Fibroblast of skin of abdomen (primary cell): Measurements from ENCODE around the gene EFCAB8.
"Not testable (repeated sequence)": the region's sequence is repeated elsewhere in the genome, so short reads cannot be mapped to it uniquely, and the experiment has no call there.

ENCODE experiments used
- DNase-seq: peaks from one replicate; pipeline ENCODE4 v3.0.0-alpha.2; 2013

EFCAB8 gene

DNA sequence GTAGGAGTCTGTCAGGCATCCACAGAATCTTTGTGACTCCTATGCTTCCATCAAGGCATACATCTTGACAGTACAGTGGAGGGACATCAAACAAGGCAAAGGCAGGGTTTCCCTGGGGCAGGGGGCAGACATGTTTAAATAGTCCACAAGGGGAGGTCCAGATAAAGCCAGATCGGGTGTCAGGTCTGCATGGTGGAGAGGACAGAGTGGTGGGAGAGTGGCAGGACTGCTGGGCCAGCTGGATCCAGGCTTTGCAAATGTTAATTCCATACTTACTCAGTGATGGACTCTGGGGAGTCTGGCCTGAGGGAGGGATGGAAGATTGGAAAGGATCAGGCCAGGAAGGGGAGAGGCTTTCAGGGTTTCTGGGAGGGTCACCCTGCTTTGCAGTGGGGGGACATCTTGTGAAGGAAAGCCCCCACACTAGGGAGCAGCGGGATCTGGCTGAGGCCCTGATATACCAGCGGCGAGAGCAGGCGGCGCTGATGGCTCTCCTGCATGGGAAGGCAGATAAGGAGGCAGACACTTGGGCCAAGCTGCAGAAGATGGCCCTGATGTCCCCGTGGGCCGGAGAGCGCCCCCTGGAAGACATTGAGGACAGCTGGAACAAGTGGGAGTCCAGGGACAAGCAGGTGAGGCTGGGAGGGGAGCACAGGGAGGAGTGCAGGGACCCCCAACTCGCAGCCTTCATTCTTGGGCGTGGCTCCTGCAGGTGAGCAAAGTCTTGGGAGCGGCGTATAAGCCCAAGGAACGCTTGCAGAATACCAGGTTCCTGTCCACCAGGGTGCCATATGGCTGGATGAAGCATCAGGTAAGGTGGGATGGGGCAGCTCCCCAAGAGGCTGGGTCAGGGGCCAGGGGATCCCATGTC lies 100.9 kb downstream of the EFCAB8 start:
- no peak for DNase-seq

DNA sequence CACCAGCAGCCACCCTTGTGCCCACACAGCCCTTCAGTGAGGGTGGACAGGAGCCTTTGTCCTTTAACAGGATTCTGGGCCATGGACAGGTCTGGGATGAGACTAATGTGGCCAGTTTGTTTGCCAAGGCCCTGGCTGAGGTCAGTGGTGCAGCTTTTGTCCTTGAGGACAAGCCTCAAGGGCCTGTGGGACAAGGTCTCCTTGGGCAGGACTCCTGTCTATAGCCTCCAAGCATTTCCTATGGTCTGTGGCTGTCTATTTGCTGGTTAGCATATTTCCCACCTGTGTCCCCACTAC lies 101.4 kb downstream of the EFCAB8 start:
- DNase-seq, result no peak

DNA sequence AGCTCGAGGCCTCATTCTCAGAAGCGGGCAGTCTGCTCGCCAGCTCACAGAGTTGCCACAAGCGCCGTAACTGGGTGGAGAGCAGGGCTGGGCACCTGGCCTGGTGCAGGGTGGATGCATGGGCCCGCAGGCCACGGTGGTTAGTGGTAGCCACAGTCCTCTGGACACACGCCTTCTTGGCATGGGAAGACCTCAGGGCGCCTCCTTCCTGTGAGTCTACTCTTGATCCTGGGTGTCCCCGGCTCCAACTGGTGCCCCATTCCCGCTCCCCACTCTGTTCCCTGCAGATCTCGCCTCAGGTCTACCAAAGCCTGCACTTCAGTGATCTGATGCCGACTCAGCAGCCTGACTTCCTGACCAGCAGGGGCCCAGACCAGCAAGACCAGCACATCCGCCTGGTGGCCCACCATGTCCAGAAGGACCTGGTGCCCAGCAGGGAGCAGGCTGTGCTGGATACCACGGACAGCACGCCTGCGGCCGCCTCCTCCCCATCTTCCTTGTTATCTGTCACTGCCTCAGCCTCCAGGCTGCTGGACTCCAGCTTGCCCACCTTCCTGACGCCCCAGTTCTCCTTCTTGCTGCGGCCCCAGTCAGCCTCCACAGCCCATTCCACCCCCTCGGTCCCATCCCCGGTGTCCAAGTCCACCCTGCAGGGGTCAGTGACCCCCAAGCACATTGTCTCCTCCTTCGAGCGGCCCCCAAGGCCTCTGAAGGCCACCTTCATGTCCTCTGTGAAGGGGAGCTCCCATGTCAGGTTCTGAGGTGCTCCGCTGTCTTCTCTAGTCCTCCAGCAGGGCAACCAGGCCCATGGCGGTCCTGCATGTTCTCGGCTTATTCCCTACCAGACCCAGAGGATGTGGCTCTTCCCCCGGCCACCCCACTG lies 102.4 kb downstream of the EFCAB8 start:
- DNase-seq, result no peak

DNA sequence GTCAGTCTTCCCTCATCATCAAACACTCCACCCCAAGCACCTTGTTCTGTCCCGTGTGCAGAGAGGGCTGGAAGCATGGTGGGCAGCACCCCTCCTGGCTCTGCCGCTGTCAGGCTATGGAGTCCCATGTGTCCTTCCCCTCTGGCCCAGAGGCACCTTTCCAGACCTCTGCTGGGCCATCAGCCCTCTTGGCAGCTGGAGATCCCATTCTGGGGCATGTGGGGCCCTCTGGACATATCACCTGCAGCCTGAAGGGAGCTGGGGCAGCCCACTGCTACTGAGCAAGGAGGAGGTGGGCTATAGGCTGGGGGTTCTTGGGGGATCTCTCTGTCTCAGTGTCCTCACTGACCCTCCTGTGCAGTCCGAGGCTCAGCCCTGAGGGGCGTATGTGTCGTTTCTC lies 103.3 kb downstream of the EFCAB8 start:
- no peak for DNase-seq

DNA sequence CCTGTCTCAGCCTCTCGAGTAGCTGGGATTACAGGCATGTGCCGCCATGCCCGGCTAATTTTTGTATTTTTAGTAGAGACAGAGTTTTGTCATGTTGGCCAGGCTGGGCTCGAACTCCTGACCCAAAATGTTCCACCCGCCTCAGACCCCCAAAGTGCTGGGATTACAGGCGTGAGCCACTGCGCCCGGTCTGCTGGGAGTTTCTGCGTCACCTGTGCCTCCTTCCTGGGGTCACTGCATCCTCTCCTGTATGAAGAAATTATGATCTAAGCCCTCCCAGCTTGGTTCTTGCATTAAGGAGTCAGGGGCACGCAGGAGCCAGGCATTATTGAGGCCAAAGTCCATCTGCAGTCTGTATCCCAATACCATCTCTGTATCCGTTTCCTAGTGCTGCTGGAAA lies 103.9 kb downstream of the EFCAB8 start:
- not testable (repeated sequence) for DNase-seq

DNA sequence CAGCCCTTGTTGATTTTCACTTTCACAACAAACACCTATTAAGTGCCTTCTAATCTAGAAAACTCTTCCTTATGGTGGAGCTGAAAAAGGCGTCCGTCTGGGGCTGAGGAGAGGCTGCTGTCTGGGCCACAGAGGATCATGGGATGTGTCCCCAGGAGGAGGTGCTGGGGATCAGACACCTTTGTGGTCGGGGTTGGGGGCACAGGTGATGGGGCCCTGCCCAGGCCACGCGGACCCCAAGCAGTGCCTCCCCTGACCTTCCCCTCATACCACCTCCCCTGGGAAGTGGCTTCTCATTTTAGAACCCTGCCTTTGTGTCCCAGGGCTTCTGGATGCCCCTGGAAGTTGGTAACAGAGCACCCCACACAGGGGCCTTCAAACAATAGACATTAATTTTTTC lies 104.5 kb downstream of the EFCAB8 start:
- DNase-seq, result no peak

DNA sequence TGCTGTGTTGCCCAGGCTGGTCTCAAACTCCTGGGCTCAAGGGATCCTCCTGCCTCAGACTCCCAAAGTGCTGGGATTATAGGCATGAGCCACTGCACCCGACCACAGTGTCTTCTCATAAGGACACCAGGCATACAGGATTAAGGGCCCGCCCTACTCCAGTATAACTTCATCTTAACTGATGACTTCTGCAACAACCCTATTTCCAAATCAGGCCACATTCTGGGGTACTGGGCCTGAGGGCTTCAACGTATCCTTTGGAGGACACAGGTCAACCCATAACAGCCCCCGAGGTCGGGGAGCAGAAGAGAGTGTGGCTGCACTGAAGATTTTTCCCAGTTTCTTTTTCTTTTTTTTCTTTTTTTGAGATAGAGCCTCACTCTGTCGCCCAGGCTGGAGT lies 105.9 kb downstream of the EFCAB8 start:
- DNase-seq, result no peak

DNA sequence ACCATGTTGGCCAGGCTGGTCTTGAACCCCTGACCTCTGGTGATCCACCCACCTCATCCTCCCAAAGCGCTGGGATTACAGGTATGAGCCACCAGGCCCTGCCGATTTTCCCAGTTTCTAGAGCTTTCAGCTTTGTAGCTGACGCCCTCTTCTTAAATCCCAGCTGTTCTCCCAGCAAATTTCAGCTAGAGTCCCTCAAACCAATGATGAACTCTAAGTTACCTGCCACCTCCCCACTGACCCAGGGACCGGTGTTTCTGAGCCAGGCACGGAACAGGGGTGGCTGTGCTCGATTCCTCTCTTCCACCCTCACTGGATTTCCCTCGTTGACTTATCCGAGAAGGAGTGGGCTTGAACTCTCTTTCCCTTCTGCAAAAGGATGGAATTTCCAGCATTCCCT lies 106.4 kb downstream of the EFCAB8 start:
- no peak for DNase-seq

DNA sequence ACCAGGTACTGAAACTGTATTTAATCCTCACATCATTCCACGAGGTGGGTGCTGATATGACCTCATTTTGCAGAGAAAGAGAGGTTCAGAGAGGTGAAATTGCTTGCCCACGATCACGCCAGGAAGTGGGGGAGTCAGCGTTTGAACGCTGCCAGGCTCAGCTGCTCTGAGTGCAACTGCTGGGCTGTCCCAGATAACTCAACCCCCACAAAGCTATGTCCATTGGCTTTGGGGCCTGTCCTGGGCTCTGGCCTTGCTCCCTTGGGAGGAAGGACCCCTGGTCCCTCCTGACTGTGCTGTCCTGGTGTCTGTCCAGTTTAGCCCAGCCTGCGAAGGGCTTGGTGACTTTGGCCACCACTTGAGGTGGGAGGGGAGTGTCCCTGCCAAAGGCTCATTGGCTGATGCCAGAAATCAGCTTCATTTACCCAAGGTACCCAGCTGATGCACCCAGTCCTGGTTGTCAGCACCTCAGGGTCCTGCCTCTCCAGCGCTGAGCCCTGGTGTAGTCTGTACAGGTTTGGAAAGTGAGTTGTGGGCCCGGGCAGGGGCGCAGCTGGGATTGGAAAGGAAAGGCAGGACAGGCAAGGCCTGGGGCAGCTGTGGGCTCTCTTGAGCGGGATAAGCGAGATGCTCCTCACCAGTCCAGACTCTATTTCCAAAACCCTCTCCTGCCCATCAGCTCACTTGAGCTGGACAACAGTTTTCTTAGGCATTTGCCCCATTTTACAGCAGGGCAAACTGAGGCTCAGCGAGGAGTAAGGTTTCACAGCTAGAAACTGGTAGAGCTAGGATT lies 107.1 kb downstream of the EFCAB8 start:
- no peak for DNase-seq

DNA sequence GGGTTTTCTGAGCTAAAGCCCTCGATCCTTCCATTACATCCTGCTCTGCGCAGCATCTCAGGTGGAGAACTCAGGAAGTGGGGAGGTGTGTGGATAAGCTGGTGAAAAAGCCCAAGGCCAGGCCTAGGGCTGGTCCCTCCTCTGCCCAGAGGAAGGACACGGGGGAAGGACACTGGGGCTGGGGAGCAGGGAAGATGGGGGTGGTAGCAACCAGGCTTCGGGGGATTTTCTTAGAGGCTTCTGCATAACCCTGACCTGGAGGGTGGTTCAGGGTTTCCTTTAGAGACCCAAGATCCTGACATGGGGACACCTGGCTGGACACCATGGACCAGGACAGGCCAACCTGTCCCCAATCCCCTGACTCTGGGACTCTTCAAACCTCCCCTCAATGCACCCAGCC lies 107.7 kb downstream of the EFCAB8 start:
- no peak for DNase-seq

DNA sequence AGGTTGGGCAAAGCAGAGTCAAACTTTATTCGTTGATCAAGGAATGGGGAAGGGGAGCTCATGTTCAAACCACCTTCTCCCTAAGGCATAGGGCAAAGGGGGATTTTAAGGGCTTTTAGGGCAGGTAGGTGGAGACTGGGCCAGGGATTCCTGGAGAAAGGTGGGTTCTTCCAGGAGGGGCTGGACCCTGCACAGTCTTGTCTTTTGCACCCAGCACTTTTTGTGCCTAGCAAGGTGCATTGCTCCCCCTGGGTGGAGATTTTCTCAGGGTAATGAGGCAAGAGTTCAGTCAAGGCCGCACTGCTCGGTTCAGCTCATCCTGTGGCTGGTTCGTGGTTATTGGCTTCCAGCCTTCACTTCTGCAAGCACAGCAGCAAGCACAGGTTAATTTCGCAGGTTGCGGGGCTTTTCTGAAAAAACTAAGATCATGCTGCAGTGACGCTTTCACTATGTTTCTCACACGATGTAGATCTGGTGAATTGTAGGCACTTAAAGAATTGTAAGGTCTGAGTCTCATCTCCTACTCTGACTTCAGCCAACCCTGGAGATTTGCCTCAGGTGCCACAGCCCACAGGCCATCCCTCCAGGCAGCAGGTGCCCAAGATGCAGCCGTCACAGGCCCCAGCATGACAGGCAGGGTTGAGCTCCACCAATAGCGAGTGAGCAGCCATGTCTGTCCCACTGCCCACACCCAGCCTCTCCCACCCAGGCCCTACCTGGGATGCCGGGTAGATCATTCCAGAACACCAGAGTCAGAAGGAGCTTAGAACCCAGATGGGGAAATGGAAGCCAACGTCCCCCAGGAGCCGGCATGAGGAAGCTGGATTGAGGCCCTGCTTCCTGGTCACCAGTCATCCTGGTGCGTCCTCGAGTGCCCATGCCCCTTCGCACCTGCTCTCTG lies 108.4 kb downstream of the EFCAB8 start:
- no peak for DNase-seq

DNA sequence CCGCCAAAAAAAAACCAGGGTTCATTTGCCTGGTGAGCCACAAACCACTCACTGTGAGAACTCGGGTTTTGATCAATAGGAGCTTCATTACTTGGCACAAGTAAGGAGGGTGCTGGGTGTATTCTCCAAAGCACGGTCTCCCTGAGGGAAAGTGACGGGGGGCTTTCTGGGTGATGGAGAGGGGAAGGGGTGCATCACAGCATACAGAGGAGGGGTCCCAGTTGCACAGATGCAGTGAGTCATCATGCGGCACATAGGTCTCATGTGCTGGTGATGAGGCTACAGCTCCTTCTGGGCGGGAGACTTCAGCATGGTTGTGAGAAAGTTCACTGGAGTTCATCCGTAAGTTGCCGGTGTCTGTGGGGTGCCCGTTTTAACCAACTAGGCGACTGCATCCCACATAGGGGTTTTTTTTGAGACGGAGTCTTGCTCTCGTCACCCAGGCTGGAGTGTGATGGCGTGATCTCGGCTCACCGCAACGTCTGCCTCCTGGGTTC lies 109.3 kb downstream of the EFCAB8 start:
- DNase-seq, result no peak

DNA sequence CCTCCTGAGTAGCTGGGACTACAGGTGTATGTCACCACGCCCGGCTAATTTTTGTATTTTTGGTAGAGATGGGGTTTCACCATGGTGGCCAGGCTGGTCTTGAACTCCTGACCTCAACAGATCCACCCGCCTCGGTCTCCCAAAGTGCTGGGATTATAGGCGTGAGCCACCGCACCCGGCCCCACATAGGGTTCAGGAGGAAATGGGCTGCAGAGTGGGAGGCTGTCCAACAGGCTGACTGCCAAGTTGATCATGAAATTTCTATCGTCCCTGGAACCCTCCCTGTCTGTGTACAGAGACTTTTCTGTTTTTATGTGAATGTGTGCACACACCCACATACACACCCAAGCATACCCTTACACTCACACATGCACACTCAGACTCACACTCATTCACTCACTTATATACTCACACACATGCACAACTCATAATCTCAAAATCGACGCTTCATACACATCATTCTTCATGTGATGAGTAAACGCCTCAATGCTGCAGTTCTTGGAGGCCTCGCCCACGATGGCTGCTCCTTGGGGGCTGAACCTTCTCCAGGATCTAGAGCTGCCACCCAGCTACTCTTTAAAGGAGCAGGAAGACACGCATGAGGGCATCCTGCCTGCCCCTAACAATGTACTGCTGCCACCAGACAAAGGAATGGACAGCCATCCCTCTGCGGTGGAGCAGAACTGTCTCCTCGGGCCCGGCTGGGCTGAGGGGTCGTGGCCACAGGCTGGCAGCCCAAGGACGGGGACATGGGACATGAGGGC lies 109.9 kb downstream of the EFCAB8 start:
- DNase-seq, result no peak

DNA sequence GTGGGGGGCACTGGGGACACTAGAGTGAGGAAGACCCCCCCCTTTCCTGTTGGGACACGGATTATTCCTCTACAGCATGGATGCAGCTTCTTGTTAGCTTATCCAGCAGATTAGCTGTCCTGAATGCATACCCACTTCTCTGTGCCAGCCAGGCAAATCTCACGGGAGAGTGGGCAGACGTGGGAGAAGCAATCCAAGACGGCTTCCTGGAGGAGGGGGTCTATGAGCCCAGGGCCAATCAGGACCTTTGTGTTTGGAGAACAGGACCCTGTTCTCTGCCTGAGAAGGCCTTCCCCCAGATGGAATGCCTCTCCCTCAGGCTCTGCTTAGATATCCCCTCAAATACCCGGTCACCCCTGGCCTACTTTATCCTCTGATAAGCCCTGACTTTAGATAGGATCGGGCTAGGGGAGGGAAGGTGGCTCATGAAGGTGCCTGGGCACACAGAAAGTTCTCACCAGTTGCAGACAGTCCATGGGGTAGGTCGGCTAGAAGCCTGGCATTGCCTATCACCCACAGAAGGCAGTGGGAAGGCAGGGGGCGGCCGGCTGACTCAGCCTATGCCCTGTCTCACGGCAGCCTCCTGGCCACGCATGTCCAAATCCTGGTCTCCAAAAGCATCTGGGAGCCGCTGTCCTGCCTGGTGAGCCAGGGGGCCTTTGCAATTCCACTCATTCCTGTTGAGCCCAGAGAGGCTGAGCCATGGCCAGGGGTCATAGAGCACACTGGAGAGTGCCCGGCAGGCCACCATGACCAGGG lies 110.8 kb downstream of the EFCAB8 start:
- no peak for DNase-seq

DNA sequence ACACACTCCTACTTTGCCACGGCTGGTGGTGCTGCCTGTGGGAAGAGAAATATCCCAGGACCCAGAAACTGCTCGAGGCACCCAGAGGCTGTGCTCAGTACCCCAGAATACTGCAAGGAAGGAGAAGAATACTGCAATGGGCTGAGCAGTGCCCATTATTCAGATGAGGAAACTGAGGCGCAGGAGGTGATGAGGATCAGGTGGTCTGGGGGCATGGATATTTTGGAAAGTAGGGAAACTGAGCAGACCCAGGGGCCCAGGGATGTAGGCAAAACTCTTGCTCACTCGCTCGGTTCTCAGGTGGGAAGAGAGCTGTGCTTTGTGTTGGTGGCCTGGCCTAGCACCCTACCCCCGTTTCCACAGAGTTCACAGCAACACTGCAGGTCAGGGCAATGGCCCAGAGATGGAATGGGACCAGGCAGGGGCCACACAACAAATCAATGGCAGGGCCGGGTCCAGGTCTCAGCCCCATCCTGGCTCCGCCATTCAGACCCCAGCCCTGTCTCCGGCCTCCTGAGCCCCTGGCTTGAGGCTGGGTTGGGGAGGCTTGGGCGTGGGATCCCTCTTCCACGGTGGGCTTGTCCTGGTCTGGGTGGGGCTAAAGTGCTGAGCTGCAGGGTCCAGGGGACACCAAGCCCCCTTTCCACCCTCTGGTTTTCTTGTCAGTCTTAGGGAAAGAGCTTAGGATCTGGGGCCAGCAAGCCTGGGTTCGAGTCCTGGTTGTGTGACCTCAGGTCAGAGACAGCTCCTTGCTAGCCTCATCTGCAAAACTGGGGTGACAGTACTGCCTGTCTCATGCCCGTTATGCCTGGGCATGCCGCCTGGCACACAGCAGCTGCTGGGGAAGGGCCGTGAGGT lies 111.6 kb downstream of the EFCAB8 start:
- no peak for DNase-seq

DNA sequence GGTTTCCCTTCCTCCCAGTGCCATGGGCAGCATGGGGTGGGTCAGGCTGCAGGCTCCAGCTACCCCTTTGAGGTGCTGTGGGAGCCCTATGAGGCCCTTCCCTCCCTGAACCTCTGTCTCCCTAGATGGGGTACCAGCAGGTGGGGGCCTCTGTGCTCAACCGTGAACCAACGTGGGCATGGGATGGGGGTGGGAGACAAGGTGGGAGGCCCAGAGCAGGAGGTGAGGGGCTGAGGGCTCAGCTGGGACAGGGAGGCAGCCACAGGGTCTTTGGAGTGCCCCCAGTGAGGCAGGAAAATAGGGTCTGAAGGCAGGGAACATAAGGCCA lies 112.2 kb downstream of the EFCAB8 start:
- DNase-seq, result no peak

DNA sequence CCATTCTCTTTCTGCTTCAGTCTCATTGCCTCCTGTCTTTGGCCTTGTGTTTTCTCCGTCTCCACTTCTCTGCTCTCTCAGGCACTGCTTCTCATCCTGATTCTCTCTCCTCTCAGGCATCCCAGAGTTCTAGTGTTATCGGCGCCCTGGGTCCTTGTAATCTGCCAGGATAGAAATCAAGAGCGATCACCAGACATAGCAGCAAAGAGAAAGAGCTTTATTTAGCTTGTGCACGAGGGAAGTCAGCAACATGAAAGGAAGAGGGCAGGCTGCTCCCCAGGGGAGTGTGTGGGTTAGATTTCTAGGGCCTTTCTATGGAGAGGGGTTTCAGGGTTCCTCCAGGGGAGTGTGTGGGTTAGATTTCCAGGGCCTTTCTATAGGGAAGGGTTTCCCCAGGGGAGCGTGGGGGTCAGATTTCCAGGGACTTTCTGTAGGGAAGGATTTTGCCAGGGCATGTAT lies 113.0 kb downstream of the EFCAB8 start:
- no peak for DNase-seq

DNA sequence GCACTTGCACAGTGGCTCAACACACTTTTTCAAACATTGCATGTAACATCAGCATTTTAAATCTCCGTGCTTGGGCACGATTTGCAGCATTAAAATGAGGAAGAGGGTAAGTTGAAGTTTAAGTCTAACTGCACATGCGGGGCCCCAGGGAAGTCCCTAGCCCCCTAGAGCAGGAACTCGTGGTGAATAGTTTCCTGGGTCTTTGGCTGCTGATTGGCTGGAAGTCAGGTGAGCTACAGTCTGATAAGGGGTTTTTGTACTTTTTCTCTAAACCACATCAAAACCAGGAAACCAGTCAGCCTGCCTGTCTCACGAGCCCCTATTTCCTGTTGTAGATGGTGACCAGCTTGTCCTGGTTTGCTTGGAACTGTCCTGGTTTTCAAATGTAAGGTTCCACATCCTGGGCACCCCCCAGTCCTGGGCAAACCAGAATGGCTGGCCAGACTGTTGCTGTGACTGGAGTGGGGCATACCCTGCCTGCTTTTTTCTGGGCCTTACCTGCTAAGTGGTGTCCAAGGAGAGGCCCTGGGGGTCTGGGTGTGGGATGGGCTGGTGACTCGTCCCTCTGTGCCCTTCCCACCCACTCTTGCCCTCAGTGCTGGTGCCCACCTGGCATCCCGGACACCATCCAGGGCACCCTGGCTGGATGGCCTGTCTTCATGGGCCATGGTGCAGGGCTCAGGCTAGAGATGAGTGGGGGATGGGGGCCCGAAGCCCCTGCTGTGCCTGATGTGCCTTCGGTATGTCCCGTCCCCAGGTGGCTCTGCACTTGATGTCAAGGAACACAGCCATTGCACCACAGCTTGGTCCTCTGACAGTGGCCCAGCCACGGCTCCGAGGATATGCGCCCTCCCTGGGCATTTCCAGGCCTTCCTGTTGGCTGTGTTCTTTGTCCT lies 113.7 kb downstream of the EFCAB8 start:
- DNase-seq, result no peak
